Measurements from ENCODE around the gene ROR1.

The ROR1 gene

GRCh38 chr1:64183395-64184002 is 409.7 kb downstream of the ROR1 start:
- ChIA-PET CTCF (interaction anchor here (1.2 to 1.4 kb wide), 2 partner anchors 387 to 492 kb away, joined by 3 to 5 read pairs; no protein-coding TSS in a partner anchor), POLR2A (no interaction called here)
- Histone ChIP-seq H3K4me1 (ENCODE audit: control insufficient read depth, insufficient read depth, low read length) (peaks cover 9% of the 10 kb centered on the region), H3K9me3 (ENCODE audit: control insufficient read depth, insufficient read depth, low read depth, low read length) (no peaks in the 10 kb centered on the region), H3K36me3 (ENCODE audit: control insufficient read depth in 2 of 2, insufficient read depth in 1 of 2, low read length in 2 of 2) (peaks cover 0 to 2% of the 10 kb centered on the region in 2 experiments; a peak in 1 of 3 replicates), H3K27ac (ENCODE audit: extremely low read depth, low read depth, low read length) (no peak overlapping the region; the same call in 1 of the 2 replicates), H3K4me3 (ENCODE audit: low read depth, low read length) (no peak overlapping the region)
- 0 out of 2 replicates have a peak, but pooled peaks have one; percentile 7 for TF ChIP-seq ZBTB8A (tag by site-specific recombination; IDR thresholded peaks at IDR 0.05)
- no peak for TF ChIP-seq ZFP69B (tag by site-specific recombination; IDR thresholded peaks at IDR 0.05)
- TF ChIP-seq ZNF624 (tag by site-specific recombination; IDR thresholded peaks at IDR 0.05): no peak
- TF ChIP-seq ZNF571 (tag by site-specific recombination; IDR thresholded peaks at IDR 0.05): no peak
- TF ChIP-seq ZNF623 (tag by site-specific recombination; IDR thresholded peaks at IDR 0.05): no peak
- TF ChIP-seq ZNF518A (tag by site-specific recombination; conservative IDR thresholded peaks at IDR 0.05; ENCODE audit: low read depth): no peak
- TF ChIP-seq ZNF433 (tag by site-specific recombination; IDR thresholded peaks at IDR 0.05; ENCODE audit: low read depth): no peak
- TF ChIP-seq ZNF2 (tag by site-specific recombination; IDR thresholded peaks at IDR 0.05): no peak
- TF ChIP-seq ZNF311 (tag by site-specific recombination; IDR thresholded peaks at IDR 0.05; ENCODE audit: borderline replicate concordance): no peak
- TF ChIP-seq ZBTB44 (tag by site-specific recombination; IDR thresholded peaks at IDR 0.05): peak; percentile 57
- no peak for TF ChIP-seq ZNF792 (tag by site-specific recombination; IDR thresholded peaks at IDR 0.05)
- no peak for TF ChIP-seq ZNF776 (tag by site-specific recombination; IDR thresholded peaks at IDR 0.05; ENCODE audit: borderline replicate concordance)
- TF ChIP-seq ZNF169 (tag by site-specific recombination; IDR thresholded peaks at IDR 0.05): no peak
- TF ChIP-seq ZNF362 (tag by site-specific recombination; IDR thresholded peaks at IDR 0.05): no peak
- TF ChIP-seq PRDM1 (tag by site-specific recombination; IDR thresholded peaks at IDR 0.05): no peak
- TF ChIP-seq REPIN1 (tag by site-specific recombination; IDR thresholded peaks at IDR 0.05; ENCODE audit: low read depth): 0 out of 2 replicates have a peak, but pooled peaks have one; percentile 67
- TF ChIP-seq OSR2 (tag by site-specific recombination; IDR thresholded peaks at IDR 0.05): no peak
- TF ChIP-seq ZNF645 (tag by site-specific recombination; IDR thresholded peaks at IDR 0.05): no peak
- TF ChIP-seq ZNF239 (tag by site-specific recombination; IDR thresholded peaks at IDR 0.05): no peak
- peak; percentile 26; the same call in 1 of the 2 replicates for TF ChIP-seq TCF7L2 (IDR thresholded peaks at IDR 0.05; ENCODE audit: borderline replicate concordance, low read depth, low read length)
- TF ChIP-seq ZNF23 (tag by site-specific recombination; IDR thresholded peaks at IDR 0.05; ENCODE audit: borderline replicate concordance): no peak
- no peak for TF ChIP-seq ZNF37A (tag by site-specific recombination; IDR thresholded peaks at IDR 0.05)
- TF ChIP-seq ZNF548 (tag by site-specific recombination; IDR thresholded peaks at IDR 0.05): peak; percentile 60; the same call in 1 of the 2 replicates
- TF ChIP-seq ZNF629 (tag by site-specific recombination; IDR thresholded peaks at IDR 0.05): no peak
- no peak for TF ChIP-seq ZNF514 (tag by site-specific recombination; IDR thresholded peaks at IDR 0.05)
- no peak for TF ChIP-seq ZNF639 (tag by site-specific recombination; IDR thresholded peaks at IDR 0.05)
- no peak for TF ChIP-seq SALL2 (tag by site-specific recombination; IDR thresholded peaks at IDR 0.05; ENCODE audit: borderline replicate concordance)

Data from HEK293 (cell line).